A673 (cell line): ENCODE measurements around the gene TTC28. TPM values are rescaled to one million over a fixed set of nuclear protein-coding genes. Genes with fewer than 3 reads are reported as not detected.

Experiments used
- BruUV-seq: library from RNA; stranded (reverse); fragments of 400-500 nt; replicated peaks from 2 replicates; lab custom pipeline; 2021; lab: Mats Ljungman, UMichigan
- CTCF ChIA-PET: fragments of 300-600 bp; sonication (Branson Sonifier 250); formaldehyde crosslinking; loops from one replicate; lab custom pipeline; 2022; ENCODE audit warnings: antibody characterized with exemption; lab: Charles Lee
- POLR2A ChIA-PET: fragments of 300-600 bp; sonication (Branson Sonifier 250); formaldehyde crosslinking; loops from one replicate; lab custom pipeline; 2022; ENCODE audit warnings: antibody characterized with exemption; ENCODE audit not compliant: low non-redundant PET; lab: Charles Lee
- DNase-seq: peaks from one replicate; pipeline ENCODE4 v3.0.0-alpha.2; 2015; ENCODE audit warnings: low spot score
- H3K27ac ChIP-seq: fragments of 200-600 bp; sonication (generic); 2 replicates; pipeline ENCODE4 v1.5.1; 2016; ENCODE audit warnings: mixed run types, low read depth, mild to moderate bottlenecking, mixed read lengths, antibody characterized with exemption, low read length; ENCODE audit not compliant: poor library complexity, severe bottlenecking
- H3K27me3 ChIP-seq: fragments of 200-600 bp; sonication (generic); replicated peaks from 2 replicates; pipeline ENCODE4 v1.6.1; 2017; ENCODE audit warnings: mixed run types, low read depth, mild to moderate bottlenecking, mixed read lengths, antibody characterized with exemption, low read length; ENCODE audit not compliant: insufficient read depth, poor library complexity
- H3K36me3 ChIP-seq: fragments of 200-600 bp; sonication (generic); 2 replicates; pipeline ENCODE4 v1.6.1; 2016; ENCODE audit warnings: mixed run types, mild to moderate bottlenecking, mixed read lengths, antibody characterized with exemption, low read length; ENCODE audit not compliant: insufficient read depth, poor library complexity, severe bottlenecking
- H3K4me1 ChIP-seq: fragments of 200-600 bp; sonication (generic); 2 replicates; pipeline ENCODE4 v1.6.1; 2017; ENCODE audit warnings: mixed run types, mild to moderate bottlenecking, mixed read lengths, antibody characterized with exemption, low read length; ENCODE audit not compliant: insufficient read depth, poor library complexity, severe bottlenecking
- H3K4me3 ChIP-seq: fragments of 200-600 bp; sonication (generic); 2 replicates; pipeline ENCODE4 v1.5.1; 2016; ENCODE audit warnings: low read depth, mixed run types, mild to moderate bottlenecking, mixed read lengths, low read length; ENCODE audit not compliant: poor library complexity, severe bottlenecking
- H3K9me3 ChIP-seq: fragments of 200-600 bp; sonication (generic); 2 replicates; pipeline ENCODE4 v1.6.1; 2016; ENCODE audit warnings: mixed run types, low read depth, mild to moderate bottlenecking, mixed read lengths, antibody characterized with exemption, low read length; ENCODE audit not compliant: poor library complexity, severe bottlenecking
- EZH2 ChIP-seq: fragments of 200-600 bp; sonication (generic); IDR thresholded peaks from 2 replicates; pipeline ENCODE4 v1.6.1; 2017; ENCODE audit warnings: borderline replicate concordance, low read depth, mild to moderate bottlenecking, mixed read lengths, antibody characterized with exemption, low read length; ENCODE audit not compliant: poor library complexity, severe bottlenecking
- intact Hi-C: fragments of 100-400 bp; cut with micrococcal nuclease; formaldehyde crosslinking; loops from one replicate; pipeline ENCODE4 v1.10.0; 2022; ENCODE audit not compliant: unreplicated experiment
- total RNA-seq: library from RNA; stranded (reverse); gene quantifications from 2 replicates; pipeline ENCODE4 v1.2.3, GENCODE V29; 2021
- TF ChIP-seq, protein P1 (sequence below): fragments of 300-800, 200-600 bp; sonication (generic); conservative IDR thresholded peaks from 2 replicates; pipeline ENCODE4 v1.5.1; 2017; ENCODE audit warnings: low read depth, mild to moderate bottlenecking, antibody characterized with exemption, low read length, moderate library complexity, mixed read lengths

TTC28 gene
- total RNA-seq, 1 experiment from 2014 or later, result 48.7 TPM

DNA sequence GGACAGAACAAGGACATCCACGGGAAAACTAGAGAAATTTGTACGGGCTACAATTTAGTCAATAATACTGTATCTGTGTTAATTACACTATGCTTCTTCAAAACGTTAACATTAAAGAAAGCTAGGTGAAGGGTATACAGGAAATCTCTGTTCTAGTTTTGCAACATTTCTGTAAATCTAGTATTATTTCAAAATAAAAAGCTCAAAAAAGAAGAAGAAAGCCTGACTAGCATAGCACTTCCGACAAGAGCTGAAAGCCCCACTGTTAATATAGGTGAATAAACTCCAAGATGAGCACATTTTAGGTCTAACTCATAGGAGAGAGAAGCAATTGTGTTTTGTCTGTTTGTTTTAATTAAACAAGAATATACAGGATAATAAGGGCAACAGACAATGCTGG is 299.7 kb downstream of the TTC28 start:
- CTCF ChIA-PET, result no interaction called here
- BruUV-seq, result no TSS peak
- TF ChIP-seq EZH2, result no peak
- TF ChIP-seq, protein P1, sequence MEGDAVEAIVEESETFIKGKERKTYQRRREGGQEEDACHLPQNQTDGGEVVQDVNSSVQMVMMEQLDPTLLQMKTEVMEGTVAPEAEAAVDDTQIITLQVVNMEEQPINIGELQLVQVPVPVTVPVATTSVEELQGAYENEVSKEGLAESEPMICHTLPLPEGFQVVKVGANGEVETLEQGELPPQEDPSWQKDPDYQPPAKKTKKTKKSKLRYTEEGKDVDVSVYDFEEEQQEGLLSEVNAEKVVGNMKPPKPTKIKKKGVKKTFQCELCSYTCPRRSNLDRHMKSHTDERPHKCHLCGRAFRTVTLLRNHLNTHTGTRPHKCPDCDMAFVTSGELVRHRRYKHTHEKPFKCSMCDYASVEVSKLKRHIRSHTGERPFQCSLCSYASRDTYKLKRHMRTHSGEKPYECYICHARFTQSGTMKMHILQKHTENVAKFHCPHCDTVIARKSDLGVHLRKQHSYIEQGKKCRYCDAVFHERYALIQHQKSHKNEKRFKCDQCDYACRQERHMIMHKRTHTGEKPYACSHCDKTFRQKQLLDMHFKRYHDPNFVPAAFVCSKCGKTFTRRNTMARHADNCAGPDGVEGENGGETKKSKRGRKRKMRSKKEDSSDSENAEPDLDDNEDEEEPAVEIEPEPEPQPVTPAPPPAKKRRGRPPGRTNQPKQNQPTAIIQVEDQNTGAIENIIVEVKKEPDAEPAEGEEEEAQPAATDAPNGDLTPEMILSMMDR, result no peak

DNA sequence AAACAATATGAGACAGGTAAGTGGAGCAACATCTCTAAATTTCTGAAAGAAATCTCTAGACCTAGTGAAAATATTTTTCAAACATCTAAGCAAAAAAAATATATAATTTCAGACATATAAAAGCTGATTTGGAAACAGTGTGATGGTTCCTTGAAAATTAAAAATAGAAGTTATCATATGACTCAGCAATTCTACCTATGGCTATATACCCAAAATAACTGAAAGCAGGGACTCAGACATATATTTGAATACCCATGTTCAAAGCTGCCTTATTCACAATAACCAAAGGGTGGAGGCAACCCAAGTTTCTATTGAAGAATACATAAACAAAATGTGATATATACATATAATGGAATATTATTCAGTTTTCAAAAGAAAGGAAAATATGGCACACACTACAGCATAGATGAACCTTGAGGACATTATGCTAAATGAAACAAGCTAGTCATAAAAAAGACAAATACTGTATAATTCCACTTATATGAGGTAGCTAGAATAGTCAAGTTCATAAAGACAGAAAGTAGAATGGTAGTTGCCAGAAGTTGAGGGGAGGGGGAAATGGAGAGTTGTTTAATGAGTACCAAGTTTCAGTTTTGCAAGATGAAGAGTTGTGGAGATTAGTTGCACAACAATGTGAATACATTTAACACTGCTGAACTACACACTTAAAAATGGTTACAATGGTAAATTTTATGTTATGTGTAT is 300.4 kb downstream of the TTC28 start:
- intact Hi-C loops, result no loop called here
- Histone ChIP-seq H3K27me3 (no peaks in the 10 kb centered on the region), H3K9me3 (no peaks in the 10 kb centered on the region), H3K4me1 (peaks cover 43% of the 10 kb centered on the region), H3K4me3 (no peak overlapping the region), H3K27ac (no peak overlapping the region), H3K36me3 (no peaks in the 10 kb centered on the region)
- ChIA-PET CTCF (no interaction called here), POLR2A (interaction anchor here (0.5 kb wide), 1 partner anchor 391 kb away, joined by 3 read pairs; no protein-coding TSS in a partner anchor)
- no TSS peak for BruUV-seq
- DNase-seq, result no peak
- TF ChIP-seq, protein P1, result no peak
- TF ChIP-seq EZH2, result no peak

More for the DNA sequence above, 299.7 kb downstream of the TTC28 start:
- Histone ChIP-seq H3K4me1 (peaks cover 43% of the 10 kb centered on the region), H3K36me3 (no peaks in the 10 kb centered on the region), H3K4me3 (no peak overlapping the region), H3K27me3 (no peaks in the 10 kb centered on the region), H3K27ac (no peak overlapping the region), H3K9me3 (no peaks in the 10 kb centered on the region)
- intact Hi-C loops, result no loop called here
- POLR2A ChIA-PET, result no interaction called here
- DNase-seq, result no peak

DNA sequence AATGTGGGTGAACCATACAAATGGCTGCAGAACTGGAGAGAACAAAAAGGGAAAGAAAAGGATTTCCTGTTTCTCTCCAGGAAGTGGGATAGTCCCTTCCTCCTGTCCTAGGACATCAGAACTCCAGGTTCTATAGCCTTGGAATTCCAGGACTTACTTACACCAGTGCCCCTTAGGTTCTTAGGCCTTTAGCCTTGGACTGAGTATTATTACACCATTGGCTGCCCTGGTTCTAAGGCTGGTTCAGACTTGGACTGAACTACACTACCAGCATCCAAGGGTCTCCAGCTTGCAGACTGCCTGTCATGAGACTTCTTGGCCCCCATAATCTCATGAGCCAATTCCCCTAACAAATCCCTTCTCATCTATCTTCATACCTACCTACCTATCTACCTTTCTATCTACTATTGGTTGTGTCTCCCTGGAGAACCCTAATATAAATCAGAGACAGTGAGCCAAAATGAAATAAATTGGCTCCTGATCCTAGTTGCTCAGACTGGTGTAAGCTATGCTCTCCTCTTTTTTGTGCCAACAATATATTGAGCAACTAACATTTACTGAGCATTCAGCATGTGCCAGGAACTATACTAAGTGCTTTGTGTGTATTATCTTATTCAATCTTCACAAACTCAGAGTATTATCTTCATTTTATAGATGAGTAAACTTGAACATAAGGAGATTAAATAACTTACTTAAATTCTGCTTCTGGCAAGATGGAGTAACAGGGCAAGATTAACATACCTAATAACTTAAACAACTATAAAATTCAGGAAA is 303.7 kb downstream of the TTC28 start:
- ChIA-PET CTCF (no interaction called here), POLR2A (interaction anchor here (0.7 kb wide), 1 partner anchor 320 kb away, joined by 3 read pairs; no protein-coding TSS in a partner anchor)
- Histone ChIP-seq H3K27ac (no peak overlapping the region), H3K4me1 (peaks cover 38% of the 10 kb centered on the region), H3K36me3 (no peaks in the 10 kb centered on the region), H3K4me3 (no peak overlapping the region), H3K9me3 (no peaks in the 10 kb centered on the region), H3K27me3 (no peaks in the 10 kb centered on the region)
- BruUV-seq, result no TSS peak
- intact Hi-C loops, result no loop called here
- TF ChIP-seq, protein P1, result no peak
- TF ChIP-seq EZH2, result no peak
- DNase-seq, result peak; percentile 51
